GM12872 (cell line): ENCODE measurements around the gene LPXN.

Experiments used
- TF ChIP-seq, protein P1 (sequence below): IDR thresholded peaks from 3 replicates; pipeline ENCODE4 v1.5.1; 2011; ENCODE audit warnings: low read depth, mild to moderate bottlenecking, low read length, moderate library complexity; ENCODE audit not compliant: insufficient read depth

The LPXN gene

GRCh38 chr11:58490827-58491226 is 84.8 kb downstream of the LPXN start:
- TF ChIP-seq, protein P1, sequence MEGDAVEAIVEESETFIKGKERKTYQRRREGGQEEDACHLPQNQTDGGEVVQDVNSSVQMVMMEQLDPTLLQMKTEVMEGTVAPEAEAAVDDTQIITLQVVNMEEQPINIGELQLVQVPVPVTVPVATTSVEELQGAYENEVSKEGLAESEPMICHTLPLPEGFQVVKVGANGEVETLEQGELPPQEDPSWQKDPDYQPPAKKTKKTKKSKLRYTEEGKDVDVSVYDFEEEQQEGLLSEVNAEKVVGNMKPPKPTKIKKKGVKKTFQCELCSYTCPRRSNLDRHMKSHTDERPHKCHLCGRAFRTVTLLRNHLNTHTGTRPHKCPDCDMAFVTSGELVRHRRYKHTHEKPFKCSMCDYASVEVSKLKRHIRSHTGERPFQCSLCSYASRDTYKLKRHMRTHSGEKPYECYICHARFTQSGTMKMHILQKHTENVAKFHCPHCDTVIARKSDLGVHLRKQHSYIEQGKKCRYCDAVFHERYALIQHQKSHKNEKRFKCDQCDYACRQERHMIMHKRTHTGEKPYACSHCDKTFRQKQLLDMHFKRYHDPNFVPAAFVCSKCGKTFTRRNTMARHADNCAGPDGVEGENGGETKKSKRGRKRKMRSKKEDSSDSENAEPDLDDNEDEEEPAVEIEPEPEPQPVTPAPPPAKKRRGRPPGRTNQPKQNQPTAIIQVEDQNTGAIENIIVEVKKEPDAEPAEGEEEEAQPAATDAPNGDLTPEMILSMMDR: no peak

- TF ChIP-seq, protein P1: no peak
Measured at GRCh38 chr11:58487170-58487569, 88.5 kb downstream of the LPXN start.

DNA sequence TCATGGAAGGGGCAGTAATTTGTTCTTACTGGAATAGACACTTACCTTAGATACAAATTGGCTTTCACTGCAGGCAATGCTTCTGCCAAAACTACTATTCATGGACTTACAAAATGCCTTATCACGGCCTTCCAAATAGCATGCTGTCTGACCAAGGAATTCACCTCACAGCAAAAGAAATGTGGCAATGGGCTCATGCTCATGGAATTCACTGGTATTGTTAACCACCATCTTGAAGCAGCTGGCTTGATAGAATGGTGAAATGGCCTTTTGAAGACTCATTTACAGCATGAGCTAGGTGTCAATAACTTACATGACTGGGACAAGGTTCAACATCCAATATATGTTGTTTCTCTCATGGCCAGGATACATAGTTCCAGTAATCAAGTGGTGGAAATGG is 89.7 kb downstream of the LPXN start:
- TF ChIP-seq, protein P1: no peak
